Nucleus accumbens (tissue), 56 donors: Measurements from ENCODE around the gene NCBP2L.
"Not testable (repeated sequence)": the region's sequence is repeated elsewhere in the genome, so short reads cannot be mapped to it uniquely, and the experiment has no call there.

ENCODE experiments used
- DNase-seq, 56 donors: peaks; one replicate each; lab custom pipeline; 2025; lab: John Stamatoyannopoulos, UW

The NCBP2L gene

GRCh38 chrX:107780525-107780924 is 3.0 kb downstream of the NCBP2L start:
- DNase-seq = no peak

- no peak for DNase-seq
These were observed 10.3 kb downstream of the NCBP2L start for GRCh38 chrX:107787827-107788226.

GRCh38 chrX:107804427-107804826 is 26.9 kb downstream of the NCBP2L start:
- DNase-seq = no peak

GRCh38 chrX:107805179-107805578 is 27.6 kb downstream of the NCBP2L start:
- DNase-seq = no peak

GRCh38 chrX:107810053-107810452 is 32.5 kb downstream of the NCBP2L start:
- not testable (repeated sequence) for DNase-seq

GRCh38 chrX:107818900-107819521 is 41.5 kb downstream of the NCBP2L start:
- no peak for DNase-seq

- no peak for DNase-seq
These were observed 45.5 kb downstream of the NCBP2L start for GRCh38 chrX:107823042-107823441.

GRCh38 chrX:107823456-107823855 is 45.9 kb downstream of the NCBP2L start:
- DNase-seq = no peak

- peak in 38 of 56 donors; percentile 0 to 58 (median 13) for DNase-seq
These were observed 48.2 kb downstream of the NCBP2L start, which contains the start of gene MID2 for GRCh38 chrX:107825698-107826237. Gene MID2 (plus strand): TSS chrX:107825866. CDS start chrX:107826427, 561 bp downstream.

- peak in 37 of 56 donors; percentile 2 to 58 (median 24) for DNase-seq
These were observed 48.9 kb downstream of the NCBP2L start for GRCh38 chrX:107826238-107827029.

- DNase-seq = peak in 4 of 56 donors; percentile 0 to 4 (median 2)
These were observed 49.7 kb downstream of the NCBP2L start for GRCh38 chrX:107827030-107827831.

- no peak for DNase-seq
These were observed 50.3 kb downstream of the NCBP2L start for GRCh38 chrX:107827852-107828251.

GRCh38 chrX:107829878-107830277 is 52.3 kb downstream of the NCBP2L start:
- no peak for DNase-seq

- DNase-seq = no peak
These were observed 53.7 kb downstream of the NCBP2L start for GRCh38 chrX:107831071-107831730.

GRCh38 chrX:107834275-107835201 is 57.0 kb downstream of the NCBP2L start:
- DNase-seq = no peak

- DNase-seq = no peak
These were observed 59.4 kb downstream of the NCBP2L start for GRCh38 chrX:107836958-107837357.

- DNase-seq = no peak
These were observed 63.4 kb downstream of the NCBP2L start for GRCh38 chrX:107840971-107841370.

- no peak for DNase-seq
These were observed 65.3 kb downstream of the NCBP2L start for GRCh38 chrX:107842715-107843400.
